ENCODE results near the gene C1orf74.

C1orf74 gene

GRCh38 chr1:209815931-209816341 is 31.6 kb upstream of the C1orf74 start:
- H3K9me3 Mint-ChIP-seq: no peaks in the 10 kb centered on the region
- no peaks in the 10 kb centered on the region for H3K4me1 Mint-ChIP-seq (ENCODE audit: low read depth in 2 of 2)
- ATAC-seq (replicated peaks) (no peak), DNase-seq (no peak)
- no peak overlapping the region for H3K4me3 Mint-ChIP-seq
- peaks cover 14 to 42% of the 10 kb centered on the region in 2 donors for H3K27me3 Mint-ChIP-seq
- H3K36me3 Mint-ChIP-seq (ENCODE audit: insufficient read depth): no peaks in the 10 kb centered on the region
- no peak overlapping the region for H3K27ac Mint-ChIP-seq

DNA sequence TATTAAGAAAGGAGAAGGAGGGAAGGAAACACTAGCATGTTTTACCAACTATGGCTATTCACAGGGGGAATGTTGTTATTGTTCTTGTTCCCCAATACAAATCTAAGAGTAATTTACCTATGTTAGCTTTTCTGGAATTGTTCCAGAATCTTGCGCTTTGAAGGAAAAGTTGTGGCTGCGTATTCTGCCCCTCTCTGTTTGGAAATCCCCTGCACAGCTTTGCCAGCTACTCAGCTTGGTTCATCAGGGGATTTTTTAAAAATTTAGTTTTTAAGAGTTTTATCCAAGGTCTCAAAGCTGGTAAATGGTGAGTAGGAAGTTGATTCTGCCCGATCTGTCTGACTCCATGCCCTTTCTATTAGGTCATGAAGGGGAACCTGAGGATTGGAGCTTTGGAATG is 31.1 kb upstream of the C1orf74 start:
- H3K36me3 Mint-ChIP-seq (ENCODE audit: insufficient read depth): no peaks in the 10 kb centered on the region
- H3K9me3 Mint-ChIP-seq: no peaks in the 10 kb centered on the region
- no peak for DNase-seq
- H3K27me3 Mint-ChIP-seq: peaks cover 9 to 38% of the 10 kb centered on the region in 2 donors
- no peak overlapping the region for H3K27ac Mint-ChIP-seq
- no peak for ATAC-seq (replicated peaks)
- H3K4me1 Mint-ChIP-seq (ENCODE audit: low read depth in 2 of 2): no peaks in the 10 kb centered on the region
- no peak overlapping the region for H3K4me3 Mint-ChIP-seq

DNA sequence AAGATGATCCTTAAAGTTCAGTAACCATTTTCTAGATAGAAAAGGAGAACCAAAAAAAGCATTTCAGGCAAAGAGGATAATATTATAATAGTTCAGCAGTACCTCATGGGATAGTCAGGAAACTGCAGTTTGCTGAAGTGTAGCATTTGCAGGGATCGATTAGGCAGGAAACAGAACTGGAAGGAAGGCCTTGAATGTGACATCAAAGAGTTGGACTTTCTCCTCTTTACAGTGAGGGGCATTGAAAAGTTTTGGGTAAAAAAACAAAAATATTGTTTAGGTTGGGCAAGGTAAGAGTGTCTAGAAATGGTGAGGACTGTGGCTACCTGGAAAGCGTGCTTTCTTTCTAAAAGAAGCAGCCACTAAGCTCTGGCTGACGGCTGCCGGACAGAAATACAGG is 29.5 kb upstream of the C1orf74 start:
- H3K36me3 Mint-ChIP-seq (ENCODE audit: insufficient read depth): no peaks in the 10 kb centered on the region
- no peak for ATAC-seq (replicated peaks)

DNA sequence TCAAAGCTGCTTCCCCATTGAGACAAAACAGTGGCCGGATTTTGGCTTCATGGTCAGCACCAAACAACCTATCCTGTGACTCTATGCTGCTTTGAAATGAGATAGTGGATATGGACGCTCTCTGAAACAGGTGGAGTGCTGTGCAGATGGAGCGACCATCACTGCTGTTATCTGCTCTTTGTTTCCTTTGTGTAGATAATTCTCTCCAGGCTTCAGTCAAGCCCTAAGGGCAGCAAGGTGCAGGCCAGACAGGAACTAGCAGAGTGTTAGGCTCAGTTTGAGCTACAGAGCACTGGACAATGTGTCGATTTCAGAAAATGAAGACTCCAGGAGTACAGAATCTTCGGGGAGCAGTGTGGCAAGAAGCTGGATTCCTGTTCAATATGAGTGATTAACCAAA is 26.4 kb upstream of the C1orf74 start:
- Mint-ChIP-seq H3K36me3 (ENCODE audit: insufficient read depth) (peaks cover 3% of the 10 kb centered on the region), H3K4me3 (no peak overlapping the region), H3K27ac (no peak overlapping the region), H3K27me3 (no peaks in the 10 kb centered on the region), H3K9me3 (no peaks in the 10 kb centered on the region), H3K4me1 (ENCODE audit: low read depth in 2 of 2) (peaks cover 0 to 5% of the 10 kb centered on the region in 2 donors)
- DNase-seq (no peak), ATAC-seq (replicated peaks) (no peak)

More for the DNA sequence above, 29.5 kb upstream of the C1orf74 start:
- Mint-ChIP-seq H3K4me3 (no peak overlapping the region), H3K27me3 (peaks cover 6 to 23% of the 10 kb centered on the region in 2 donors), H3K4me1 (ENCODE audit: low read depth in 2 of 2) (no peaks in the 10 kb centered on the region), H3K27ac (no peak overlapping the region), H3K9me3 (no peaks in the 10 kb centered on the region)
- no peak for DNase-seq

GRCh38 chr1:209809611-209810010 is 25.3 kb upstream of the C1orf74 start:
- Mint-ChIP-seq H3K4me3 (no peak overlapping the region), H3K27ac (no peak overlapping the region), H3K4me1 (ENCODE audit: low read depth in 2 of 2) (peaks cover 0 to 10% of the 10 kb centered on the region in 2 donors), H3K27me3 (peaks cover 0 to 10% of the 10 kb centered on the region in 2 donors), H3K9me3 (no peaks in the 10 kb centered on the region), H3K36me3 (ENCODE audit: insufficient read depth) (peaks cover 3% of the 10 kb centered on the region)
- DNase-seq (no peak), ATAC-seq (replicated peaks) (no peak)

DNA sequence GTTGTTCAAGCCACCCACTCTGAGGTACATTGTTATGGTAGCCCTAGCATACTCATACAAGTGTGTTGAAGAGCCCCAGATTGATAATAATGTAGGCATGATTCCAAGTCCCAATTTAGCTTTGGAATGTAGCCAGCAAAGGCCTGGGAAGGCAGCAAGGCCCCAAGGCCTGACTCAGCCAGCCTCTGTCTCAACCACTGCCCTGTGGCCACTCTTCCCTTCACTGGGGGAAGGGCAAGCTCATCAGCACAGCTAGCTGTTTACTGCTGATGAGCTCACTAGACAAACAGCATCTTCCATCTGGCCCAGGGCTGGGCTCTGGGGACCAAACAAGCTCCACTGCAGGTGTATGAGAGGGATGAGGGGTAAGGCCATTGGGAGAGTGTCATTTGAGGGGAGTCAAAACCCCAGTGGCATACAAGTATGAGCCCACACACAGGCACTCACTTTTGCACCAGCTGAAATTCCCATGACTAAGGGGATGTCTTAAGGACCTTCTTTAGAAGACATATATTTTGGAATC is 23.8 kb upstream of the C1orf74 start:
- peaks cover 3% of the 10 kb centered on the region for H3K36me3 Mint-ChIP-seq (ENCODE audit: insufficient read depth)
- ATAC-seq (replicated peaks) (no peak), DNase-seq (no peak)
- no peaks in the 10 kb centered on the region for H3K9me3 Mint-ChIP-seq
- peaks cover 0 to 20% of the 10 kb centered on the region in 2 donors for H3K27me3 Mint-ChIP-seq
- H3K4me1 Mint-ChIP-seq (ENCODE audit: low read depth in 2 of 2): peaks cover 0 to 10% of the 10 kb centered on the region in 2 donors
- H3K27ac Mint-ChIP-seq: no peak overlapping the region
- H3K4me3 Mint-ChIP-seq: no peak overlapping the region

DNA sequence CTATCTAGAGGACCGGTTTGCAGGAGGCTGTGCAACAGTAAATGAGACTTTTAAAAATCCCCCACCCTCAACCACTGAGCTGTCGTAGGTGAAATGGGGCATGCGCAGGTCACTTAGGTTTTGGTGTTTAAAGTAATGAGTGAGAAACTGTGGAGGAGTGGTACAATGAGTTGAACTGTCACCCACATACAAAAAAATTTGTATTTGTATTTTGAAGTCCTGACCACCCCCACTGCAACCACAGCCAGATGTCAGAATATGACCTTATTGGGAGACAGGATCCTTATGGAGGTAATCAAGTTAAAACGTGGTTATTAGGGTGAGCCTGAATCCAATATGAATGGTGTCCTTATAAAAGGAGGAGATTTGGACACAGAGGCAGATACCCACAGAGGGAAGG is 23.1 kb upstream of the C1orf74 start:
- Mint-ChIP-seq H3K4me1 (ENCODE audit: low read depth in 2 of 2) (peaks cover 0 to 10% of the 10 kb centered on the region in 2 donors), H3K27ac (no peak overlapping the region), H3K27me3 (peaks cover 0 to 21% of the 10 kb centered on the region in 2 donors), H3K36me3 (ENCODE audit: insufficient read depth) (peaks cover 3% of the 10 kb centered on the region), H3K9me3 (no peaks in the 10 kb centered on the region), H3K4me3 (no peak overlapping the region)
- no peak for ATAC-seq (replicated peaks)
- DNase-seq: no peak

GRCh38 chr1:209805875-209806760 is 21.8 kb upstream of the C1orf74 start, which contains the start of gene IRF6:
Gene IRF6 (minus strand): TSS chr1:209806142. CDS start chr1:209801413, 4,729 bp downstream.
- H3K27me3 Mint-ChIP-seq: peaks cover 8 to 31% of the 10 kb centered on the region in 2 donors
- peaks cover 3% of the 10 kb centered on the region for H3K36me3 Mint-ChIP-seq (ENCODE audit: insufficient read depth)
- ATAC-seq (replicated peaks): peak; percentile 93
- peak; percentile 21 to 66 (median 61) for DNase-seq
- H3K27ac Mint-ChIP-seq: peak within 1 kb of the TSS; percentile 22 to 92
- H3K4me1 Mint-ChIP-seq (ENCODE audit: low read depth in 2 of 2): peaks cover 0 to 10% of the 10 kb centered on the region in 2 donors
- peak within 1 kb of the TSS; percentile 79 to 95 for H3K4me3 Mint-ChIP-seq
- H3K9me3 Mint-ChIP-seq: no peaks in the 10 kb centered on the region

- H3K9me3 Mint-ChIP-seq: no peaks in the 10 kb centered on the region
Measured at GRCh38 chr1:209805341-209805781, 21.0 kb upstream of the C1orf74 start.

GRCh38 chr1:209803568-209803967 is 19.2 kb upstream of the C1orf74 start:
- peaks cover 0 to 10% of the 10 kb centered on the region in 2 donors for H3K4me1 Mint-ChIP-seq (ENCODE audit: low read depth in 2 of 2)
- no peak overlapping the region for H3K27ac Mint-ChIP-seq
- H3K4me3 Mint-ChIP-seq: no peak overlapping the region
- peaks cover 13 to 31% of the 10 kb centered on the region in 2 donors for H3K27me3 Mint-ChIP-seq
- no peak for ATAC-seq (replicated peaks)
- no peak for DNase-seq
- peaks cover 5% of the 10 kb centered on the region for H3K36me3 Mint-ChIP-seq (ENCODE audit: insufficient read depth)
- H3K9me3 Mint-ChIP-seq: no peaks in the 10 kb centered on the region

More at GRCh38 chr1:209805341-209805781, 21.0 kb upstream of the C1orf74 start:
- DNase-seq (no peak), ATAC-seq (replicated peaks) (no peak)
- Mint-ChIP-seq H3K27me3 (peaks cover 13 to 31% of the 10 kb centered on the region in 2 donors), H3K36me3 (ENCODE audit: insufficient read depth) (peaks cover 3% of the 10 kb centered on the region), H3K4me1 (ENCODE audit: low read depth in 2 of 2) (peaks cover 0 to 10% of the 10 kb centered on the region in 2 donors), H3K27ac (peak overlapping the region in 1 of 2 donors; percentile 92), H3K4me3 (peak overlapping the region; percentile 28 to 95)

GRCh38 chr1:209802780-209803152 is 18.4 kb upstream of the C1orf74 start:
- no peak overlapping the region for H3K4me3 Mint-ChIP-seq
- H3K27me3 Mint-ChIP-seq: peaks cover 20 to 38% of the 10 kb centered on the region in 2 donors
- DNase-seq: no peak
- peaks cover 7% of the 10 kb centered on the region for H3K36me3 Mint-ChIP-seq (ENCODE audit: insufficient read depth)
- peaks cover 0 to 10% of the 10 kb centered on the region in 2 donors for H3K4me1 Mint-ChIP-seq (ENCODE audit: low read depth in 2 of 2)
- H3K27ac Mint-ChIP-seq: no peak overlapping the region
- no peaks in the 10 kb centered on the region for H3K9me3 Mint-ChIP-seq
- ATAC-seq (replicated peaks): no peak

GRCh38 chr1:209802117-209802779 is 17.9 kb upstream of the C1orf74 start:
- H3K36me3 Mint-ChIP-seq (ENCODE audit: insufficient read depth): peaks cover 7% of the 10 kb centered on the region
- peaks cover 0 to 10% of the 10 kb centered on the region in 2 donors for H3K4me1 Mint-ChIP-seq (ENCODE audit: low read depth in 2 of 2)
- H3K27ac Mint-ChIP-seq: no peak overlapping the region
- no peaks in the 10 kb centered on the region for H3K9me3 Mint-ChIP-seq
- ATAC-seq (replicated peaks) (no peak), DNase-seq (no peak)
- peaks cover 22 to 40% of the 10 kb centered on the region in 2 donors for H3K27me3 Mint-ChIP-seq
- H3K4me3 Mint-ChIP-seq: no peak overlapping the region

DNA sequence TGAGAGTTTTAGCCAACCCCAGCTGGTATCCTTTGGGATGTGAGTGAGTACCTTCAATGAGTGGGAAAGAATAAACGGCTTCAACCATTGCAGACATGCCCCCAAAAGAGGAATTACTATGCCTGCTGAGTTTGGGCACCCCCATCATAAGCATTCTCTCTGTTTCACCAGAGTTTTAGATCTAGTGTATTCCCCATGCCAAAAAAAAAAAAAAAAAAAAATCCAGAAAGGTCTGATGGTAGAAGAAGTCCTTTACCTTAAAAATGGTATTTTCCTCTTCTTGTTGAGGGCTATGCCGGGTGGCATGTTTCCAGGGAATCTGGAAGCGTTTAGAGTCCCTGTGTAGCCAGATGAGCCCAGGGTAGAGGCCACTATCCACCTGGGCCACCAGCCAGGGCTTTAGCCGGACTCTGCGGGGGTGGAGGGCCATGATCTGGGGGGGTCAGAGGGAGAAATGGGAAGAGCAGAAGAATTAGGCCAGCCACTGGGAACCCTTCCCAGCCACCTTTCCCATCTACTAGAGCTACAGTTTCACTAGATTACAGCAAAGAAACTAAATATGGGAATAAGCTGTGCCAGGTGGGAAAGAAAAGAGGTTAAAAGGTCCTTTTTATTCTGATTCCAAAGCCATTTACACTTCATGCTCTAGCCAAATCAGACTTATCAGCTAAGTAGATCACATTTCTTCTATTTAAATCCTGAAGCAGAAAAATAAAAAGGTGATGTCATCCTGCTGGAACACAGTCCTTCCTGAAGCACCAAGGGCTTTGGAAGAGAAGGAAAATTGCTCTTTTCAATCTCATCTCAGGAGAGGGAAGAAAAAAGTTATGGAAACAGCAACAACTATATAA is 16.9 kb upstream of the C1orf74 start:
- Mint-ChIP-seq H3K27ac (no peak overlapping the region), H3K27me3 (peaks cover 28 to 48% of the 10 kb centered on the region in 2 donors), H3K4me3 (no peak overlapping the region), H3K36me3 (ENCODE audit: insufficient read depth) (peaks cover 6% of the 10 kb centered on the region), H3K4me1 (ENCODE audit: low read depth in 2 of 2) (peaks cover 5 to 9% of the 10 kb centered on the region in 2 donors), H3K9me3 (no peaks in the 10 kb centered on the region)
- no peak for ATAC-seq (replicated peaks)
- no peak for DNase-seq
